Measurements from ENCODE around the gene SUPT4H1. TPM values are rescaled to one million over a fixed set of nuclear protein-coding genes. Genes with fewer than 3 reads are reported as not detected.

The SUPT4H1 gene
- total RNA-seq, 1 experiment from 2014 or later, result 70.9 TPM

GRCh38 chr17:58379511-58379824 is 27.5 kb upstream of the SUPT4H1 start:
- H3K27me3 ChIP-seq (replicated peaks; ENCODE audit: control insufficient read depth, insufficient read depth, low read length), result no peaks in the 10 kb centered on the region
- Mint-ChIP-seq H3K4me3 (ENCODE audit: unreplicated experiment) (peak overlapping the region; percentile 9), H3K27me3 (ENCODE audit: insufficient read depth, unreplicated experiment) (no peaks in the 10 kb centered on the region), H3K36me3 (ENCODE audit: insufficient read depth, unreplicated experiment) (peaks cover 79% of the 10 kb centered on the region), H3K4me1 (ENCODE audit: low read depth, unreplicated experiment) (peaks cover 73% of the 10 kb centered on the region), H3K27ac (ENCODE audit: unreplicated experiment) (peak overlapping the region; percentile 59), H3K9me3 (ENCODE audit: unreplicated experiment) (no peaks in the 10 kb centered on the region)
- peaks cover 95% of the 10 kb centered on the region for H3K4me1 ChIP-seq
- H3K4me3 ChIP-seq (ENCODE audit: low read depth, low read length), result no peak overlapping the region
- no peak for TF ChIP-seq CTCF (IDR thresholded peaks at IDR 0.05; ENCODE audit: insufficient read depth in 1 of 2, low read depth in 1 of 2, low read length in 1 of 2, severe bottlenecking in 1 of 2, unreplicated experiment in 1 of 2)
- intact Hi-C loops (cut with micrococcal nuclease; ENCODE audit: unreplicated experiment), result no loop called here
- ChIA-PET POLR2A (interaction anchor here (0.9 kb wide), 1 partner anchor 38 kb away, joined by 3 read pairs; the partner anchor contains the start of gene RNF43), CTCF (interaction anchor here (0.6 to 1.3 kb wide), 2 partner anchors 13 to 38 kb away, joined by 3 to 4 read pairs; partner anchors contain the start of gene RNF43)
- no peaks in the 10 kb centered on the region for H3K9me3 ChIP-seq
- DNase-seq, result no peak
- BruUV-seq (replicated peaks), result no TSS peak
- peaks cover 1% of the 10 kb centered on the region for H3K36me3 ChIP-seq (ENCODE audit: control insufficient read depth, insufficient read depth, low read length)

GRCh38 chr17:58378733-58379510 is 26.9 kb upstream of the SUPT4H1 start:
- no peaks in the 10 kb centered on the region for H3K27me3 Mint-ChIP-seq (ENCODE audit: insufficient read depth, unreplicated experiment)
- peaks cover 90% of the 10 kb centered on the region for H3K4me1 ChIP-seq
- H3K9me3 ChIP-seq, result no peaks in the 10 kb centered on the region
- CTCF ChIA-PET, result interaction anchor here (0.6 to 1.3 kb wide), 2 partner anchors 14 to 38 kb away, joined by 3 to 4 read pairs; partner anchors contain the start of gene RNF43
- peaks cover 1% of the 10 kb centered on the region for H3K36me3 ChIP-seq (ENCODE audit: control insufficient read depth, insufficient read depth, low read length)
- H3K4me3 Mint-ChIP-seq (ENCODE audit: unreplicated experiment), result peak overlapping the region; percentile 9
- POLR2A ChIA-PET, result interaction anchor here (0.9 kb wide), 1 partner anchor 39 kb away, joined by 3 read pairs; the partner anchor contains the start of gene RNF43
- no peaks in the 10 kb centered on the region for H3K9me3 Mint-ChIP-seq (ENCODE audit: unreplicated experiment)
- intact Hi-C loops (cut with micrococcal nuclease; ENCODE audit: unreplicated experiment), result no loop called here
- H3K4me3 ChIP-seq (ENCODE audit: low read depth, low read length), result no peak overlapping the region
- H3K27ac Mint-ChIP-seq (ENCODE audit: unreplicated experiment), result peak overlapping the region; percentile 59
- no peak for TF ChIP-seq CTCF (IDR thresholded peaks at IDR 0.05; ENCODE audit: insufficient read depth in 1 of 2, low read depth in 1 of 2, low read length in 1 of 2, severe bottlenecking in 1 of 2, unreplicated experiment in 1 of 2)
- H3K36me3 Mint-ChIP-seq (ENCODE audit: insufficient read depth, unreplicated experiment), result peaks cover 80% of the 10 kb centered on the region
- DNase-seq, result no peak
- BruUV-seq (replicated peaks), result no TSS peak
- peaks cover 68% of the 10 kb centered on the region for H3K4me1 Mint-ChIP-seq (ENCODE audit: low read depth, unreplicated experiment)
- no peaks in the 10 kb centered on the region for H3K27me3 ChIP-seq (replicated peaks; ENCODE audit: control insufficient read depth, insufficient read depth, low read length)

- no peak for TF ChIP-seq CTCF (IDR thresholded peaks at IDR 0.05; ENCODE audit: insufficient read depth in 1 of 2, low read depth in 1 of 2, low read length in 1 of 2, severe bottlenecking in 1 of 2, unreplicated experiment in 1 of 2)
- no TSS peak for BruUV-seq (replicated peaks)
- H3K27me3 Mint-ChIP-seq (ENCODE audit: insufficient read depth, unreplicated experiment), result no peaks in the 10 kb centered on the region
- peaks cover 81% of the 10 kb centered on the region for H3K36me3 Mint-ChIP-seq (ENCODE audit: insufficient read depth, unreplicated experiment)
- ChIA-PET CTCF (interaction anchor here (1.0 to 1.5 kb wide), 2 partner anchors 13 to 38 kb away, joined by 4 to 8 read pairs; no protein-coding TSS in a partner anchor), POLR2A (interaction anchor here (1.2 kb wide), 1 partner anchor 40 kb away, joined by 8 read pairs; the partner anchor contains the start of gene RNF43)
- Histone ChIP-seq H3K4me3 (ENCODE audit: low read depth, low read length) (no peak overlapping the region), H3K4me1 (peaks cover 90% of the 10 kb centered on the region), H3K9me3 (no peaks in the 10 kb centered on the region), H3K27me3 (replicated peaks; ENCODE audit: control insufficient read depth, insufficient read depth, low read length) (no peaks in the 10 kb centered on the region), H3K36me3 (ENCODE audit: control insufficient read depth, insufficient read depth, low read length) (peaks cover 1% of the 10 kb centered on the region)
- DNase-seq, result no peak
- peaks cover 74% of the 10 kb centered on the region for H3K4me1 Mint-ChIP-seq (ENCODE audit: low read depth, unreplicated experiment)
- H3K27ac Mint-ChIP-seq (ENCODE audit: unreplicated experiment), result peak overlapping the region; percentile 58
- no peaks in the 10 kb centered on the region for H3K9me3 Mint-ChIP-seq (ENCODE audit: unreplicated experiment)
- H3K4me3 Mint-ChIP-seq (ENCODE audit: unreplicated experiment), result peak overlapping the region; percentile 25
- intact Hi-C loops (cut with micrococcal nuclease; ENCODE audit: unreplicated experiment), result loop anchor here (1.0 kb wide), 2 partner anchors 13 to 14 kb away; no protein-coding TSS in a partner anchor
Observed at GRCh38 chr17:58377661-58378060, 25.7 kb upstream of the SUPT4H1 start.
